Measurements from ENCODE around the gene TESK2.

GRCh38 chr1:45437323-45437722, 53.6 kb downstream of the TESK2 start:
- TF ChIP-seq REST (IDR thresholded peaks at IDR 0.05; ENCODE audit: borderline replicate concordance in 1 of 2, low read depth in 1 of 2, low read length in 2 of 2) (no peak), POLR2AphosphoS5 (IDR thresholded peaks at IDR 0.05; ENCODE audit: low read depth, low read length) (no peak), HIC2 (CRISPR knock-in tag; IDR thresholded peaks at IDR 0.05; ENCODE audit: low read depth) (no peak), BRCA1 (CRISPR knock-in tag; IDR thresholded peaks at IDR 0.05) (no peak), NR3C1 (CRISPR knock-in tag; IDR thresholded peaks at IDR 0.05) (no peak), EP300 (IDR thresholded peaks at IDR 0.05; ENCODE audit: low read depth in 2 of 2, low read length in 2 of 2) (no peak), EP300 (CRISPR knock-in tag; IDR thresholded peaks at IDR 0.05; ENCODE audit: borderline replicate concordance) (no peak)
- TF ChIP-seq, protein P1, sequence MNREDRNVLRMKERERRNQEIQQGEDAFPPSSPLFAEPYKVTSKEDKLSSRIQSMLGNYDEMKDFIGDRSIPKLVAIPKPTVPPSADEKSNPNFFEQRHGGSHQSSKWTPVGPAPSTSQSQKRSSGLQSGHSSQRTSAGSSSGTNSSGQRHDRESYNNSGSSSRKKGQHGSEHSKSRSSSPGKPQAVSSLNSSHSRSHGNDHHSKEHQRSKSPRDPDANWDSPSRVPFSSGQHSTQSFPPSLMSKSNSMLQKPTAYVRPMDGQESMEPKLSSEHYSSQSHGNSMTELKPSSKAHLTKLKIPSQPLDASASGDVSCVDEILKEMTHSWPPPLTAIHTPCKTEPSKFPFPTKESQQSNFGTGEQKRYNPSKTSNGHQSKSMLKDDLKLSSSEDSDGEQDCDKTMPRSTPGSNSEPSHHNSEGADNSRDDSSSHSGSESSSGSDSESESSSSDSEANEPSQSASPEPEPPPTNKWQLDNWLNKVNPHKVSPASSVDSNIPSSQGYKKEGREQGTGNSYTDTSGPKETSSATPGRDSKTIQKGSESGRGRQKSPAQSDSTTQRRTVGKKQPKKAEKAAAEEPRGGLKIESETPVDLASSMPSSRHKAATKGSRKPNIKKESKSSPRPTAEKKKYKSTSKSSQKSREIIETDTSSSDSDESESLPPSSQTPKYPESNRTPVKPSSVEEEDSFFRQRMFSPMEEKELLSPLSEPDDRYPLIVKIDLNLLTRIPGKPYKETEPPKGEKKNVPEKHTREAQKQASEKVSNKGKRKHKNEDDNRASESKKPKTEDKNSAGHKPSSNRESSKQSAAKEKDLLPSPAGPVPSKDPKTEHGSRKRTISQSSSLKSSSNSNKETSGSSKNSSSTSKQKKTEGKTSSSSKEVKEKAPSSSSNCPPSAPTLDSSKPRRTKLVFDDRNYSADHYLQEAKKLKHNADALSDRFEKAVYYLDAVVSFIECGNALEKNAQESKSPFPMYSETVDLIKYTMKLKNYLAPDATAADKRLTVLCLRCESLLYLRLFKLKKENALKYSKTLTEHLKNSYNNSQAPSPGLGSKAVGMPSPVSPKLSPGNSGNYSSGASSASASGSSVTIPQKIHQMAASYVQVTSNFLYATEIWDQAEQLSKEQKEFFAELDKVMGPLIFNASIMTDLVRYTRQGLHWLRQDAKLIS (CRISPR knock-in tag; IDR thresholded peaks at IDR 0.05), result no peak
